CD4-positive, alpha-beta memory T cell (primary cell): ENCODE data around the gene ATP8A2. TPM values are rescaled to one million over a fixed set of nuclear protein-coding genes. Genes with fewer than 3 reads are reported as not detected.
A peak's percentile ranks its signal among the peaks of the same experiment; 100 is the strongest.

Experiments used
- CTCF ChIA-PET: fragments of 350-600 bp; sonication (Branson Sonifier 250); formaldehyde crosslinking; loops from one replicate; lab custom pipeline; 2021; ENCODE audit warnings: inconsistent platforms; ENCODE audit not compliant: partially characterized antibody; lab: Charles Lee
- POLR2A ChIA-PET: fragments of 350-600 bp; sonication (Branson Sonifier 250); formaldehyde crosslinking; loops from one replicate; lab custom pipeline; 2021; ENCODE audit not compliant: partially characterized antibody; lab: Charles Lee
- DNase-seq, 5 donors: peaks; one replicate each; pipeline versions ENCODE4 v3.0.0 to v3.0.0-alpha.2; 2020 to 2022; ENCODE audit warnings: mixed read lengths in 1 of 5
- H3K27ac ChIP-seq: one replicate; pipeline ENCODE4 v1.7.0; 2013; ENCODE audit warnings: low read depth, low read length
- H3K27me3 ChIP-seq: 2 replicates; pipeline ENCODE4 v1.7.0; 2013; ENCODE audit warnings: mild to moderate bottlenecking, low read length, moderate library complexity; ENCODE audit not compliant: insufficient read depth
- H3K36me3 ChIP-seq: 2 replicates; pipeline ENCODE4 v1.7.0; 2013; ENCODE audit warnings: mild to moderate bottlenecking, low read length, moderate library complexity; ENCODE audit not compliant: insufficient read depth
- H3K4me1 ChIP-seq: 2 replicates; pipeline ENCODE4 v1.7.0; 2013; ENCODE audit warnings: mild to moderate bottlenecking, low read length, moderate library complexity; ENCODE audit not compliant: insufficient read depth
- H3K4me3 ChIP-seq, 2 donors: one replicate each; pipeline ENCODE4 v1.7.0; 2013; ENCODE audit warnings: low read length in 2 of 2, mild to moderate bottlenecking in 1 of 2
- H3K9me3 ChIP-seq, 2 donors: one replicate each; pipeline ENCODE4 v1.7.0; 2013; ENCODE audit warnings: low read length in 2 of 2, control low read depth in 1 of 2; ENCODE audit not compliant: control insufficient read depth in 1 of 2
- H3K27ac Mint-ChIP-seq, 7 donors: one replicate each; pipeline ENCODE4 v1.8.0; 2020 to 2021; ENCODE audit warnings: mixed read lengths in 7 of 7, mild to moderate bottlenecking in 6 of 7, inconsistent platforms in 3 of 7, moderate library complexity in 3 of 7
- H3K27me3 Mint-ChIP-seq, 2 donors: one replicate each; pipeline ENCODE4 v1.8.0; 2020 to 2021; ENCODE audit warnings: mixed read lengths in 2 of 2
- H3K36me3 Mint-ChIP-seq, 2 donors: one replicate each; pipeline ENCODE4 v1.8.0; 2020 to 2021; ENCODE audit warnings: mixed read lengths in 2 of 2, inconsistent platforms in 1 of 2, mild to moderate bottlenecking in 1 of 2
- H3K4me1 Mint-ChIP-seq, 4 donors: one replicate each; pipeline ENCODE4 v1.8.0; 2020 to 2021; ENCODE audit warnings: mixed read lengths in 4 of 4, mild to moderate bottlenecking in 1 of 4
- H3K4me3 Mint-ChIP-seq, 8 donors: one replicate each; pipeline ENCODE4 v1.8.0; 2020 to 2021; ENCODE audit warnings: mixed read lengths in 8 of 8, mild to moderate bottlenecking in 7 of 8, moderate library complexity in 6 of 8, inconsistent platforms in 3 of 8
- H3K9me3 Mint-ChIP-seq, 8 donors: one replicate each; pipeline ENCODE4 v1.8.0; 2020 to 2021; ENCODE audit warnings: mixed read lengths in 8 of 8, mild to moderate bottlenecking in 5 of 8, inconsistent platforms in 3 of 8, moderate library complexity in 1 of 8
- intact Hi-C: fragments of 100-400 bp; cut with micrococcal nuclease; formaldehyde crosslinking; loops from one replicate; pipeline ENCODE4 v1.15.1; 2023
- polyA plus RNA-seq, 2 donors: library from polyadenylated mRNA; unstranded; fragments of 300-500 nt; fragmentation: Illumina TruSeq; gene quantifications; one replicate each; pipeline ENCODE4 v1.2.3, GENCODE V29; 2021
- total RNA-seq, 2 experiments: library from RNA; stranded (reverse); gene quantifications; one replicate each; pipeline ENCODE4 v1.2.3, GENCODE V29; 2021

The ATP8A2 gene
- total and polyA plus RNA-seq, 4 experiments from 2014 or later, result 0.36 to 0.93 (median 0.67) TPM

DNA sequence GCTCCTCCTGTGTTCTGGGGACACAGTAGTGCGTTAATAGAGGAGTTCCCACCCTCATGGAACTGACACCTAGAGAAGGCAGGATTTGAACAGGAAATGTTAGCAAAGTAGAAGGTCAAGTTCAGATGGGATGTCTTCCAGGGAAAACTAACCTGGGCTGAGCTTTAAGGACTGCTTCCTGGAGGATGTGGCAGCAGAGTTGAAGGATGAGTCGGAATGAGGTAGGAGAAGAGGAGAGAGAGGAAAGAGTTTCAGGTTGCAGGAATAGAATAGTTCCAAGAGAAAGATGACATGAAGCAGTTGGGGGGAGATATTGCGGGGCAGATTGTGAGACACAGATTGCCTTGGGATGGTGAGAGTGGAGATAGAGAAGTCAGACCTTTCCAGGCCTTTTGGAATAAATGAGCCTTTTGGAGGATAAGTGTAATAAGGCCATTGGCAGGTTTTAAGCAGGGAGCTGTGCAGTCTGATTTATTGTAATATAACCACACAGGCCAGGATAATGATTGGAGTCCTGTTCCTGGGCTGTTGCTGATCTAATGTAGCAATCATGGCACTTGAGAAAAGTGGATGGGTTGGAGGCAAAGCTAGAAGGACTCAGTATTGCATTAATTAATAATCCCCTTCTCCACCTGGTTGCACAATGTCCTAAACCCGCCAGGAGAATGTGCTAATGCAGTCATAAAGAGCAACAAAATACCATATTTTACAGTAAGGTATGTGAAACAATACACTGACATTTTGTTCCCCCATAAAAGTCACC, 474.6 kb downstream of the ATP8A2 start:
- intact Hi-C loops, result loop anchor here (5.0 kb wide), 3 partner anchors 41 to 206 kb away; partner anchors contain the start of gene SHISA2
- peak overlapping the region; percentile 17 to 32 for H3K4me3 ChIP-seq

DNA sequence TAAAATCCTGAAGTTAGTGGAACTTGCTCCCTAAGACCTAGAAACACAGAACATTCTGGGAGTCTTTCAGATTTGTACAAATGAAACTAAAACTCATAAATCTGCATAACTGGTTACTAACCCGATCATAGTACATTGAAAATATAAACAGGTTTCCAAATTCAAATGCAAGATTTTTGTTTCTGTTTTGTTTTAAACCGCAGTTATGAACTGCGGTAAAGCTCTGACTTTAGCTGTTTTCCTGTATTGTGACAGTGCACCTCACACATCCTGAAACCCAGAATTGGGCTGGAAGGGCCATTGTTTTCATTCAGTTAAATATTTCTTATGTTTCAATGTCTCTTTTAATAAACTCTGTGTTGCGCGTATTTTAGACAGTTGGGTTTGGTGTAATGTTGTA, 475.4 kb downstream of the ATP8A2 start:
- Mint-ChIP-seq H3K9me3 (peaks cover 0 to under 1% (median 0%) of the 10 kb centered on the region in 8 donors), H3K27me3 (peaks cover 0 to 3% of the 10 kb centered on the region in 2 donors), H3K4me3 (peak overlapping the region; percentile 49 to 85 (median 72)), H3K27ac (peak overlapping the region; percentile 74 to 91 (median 89)), H3K36me3 (no peaks in the 10 kb centered on the region), H3K4me1 (peaks cover 21 to 46% (median 32%) of the 10 kb centered on the region in 4 donors)
- no peaks in the 10 kb centered on the region for H3K36me3 ChIP-seq
- H3K4me3 ChIP-seq, result peak overlapping the region; percentile 17 to 32
- H3K4me1 ChIP-seq, result peaks cover 26% of the 10 kb centered on the region
- intact Hi-C loops, result loop anchor here (1.0 to 5.0 kb wide), 5 partner anchors 28 to 205 kb away; partner anchors contain the start of gene SHISA2
- ChIA-PET POLR2A (interaction anchor here (0.9 to 2.2 kb wide), 6 partner anchors 27 to 170 kb away, joined by 3 to 10 read pairs (median 5); no protein-coding TSS in a partner anchor), CTCF (no interaction called here)
- no peaks in the 10 kb centered on the region for H3K9me3 ChIP-seq
- peak; percentile 45 to 71 (median 55) for DNase-seq
- peak overlapping the region; percentile 28 for H3K27ac ChIP-seq
- H3K27me3 ChIP-seq, result no peaks in the 10 kb centered on the region

More for the DNA sequence above, 474.6 kb downstream of the ATP8A2 start:
- peaks cover 0 to 5% of the 10 kb centered on the region in 2 donors for H3K27me3 Mint-ChIP-seq
- ChIA-PET CTCF (no interaction called here), POLR2A (interaction anchor here (0.9 to 2.2 kb wide), 6 partner anchors 28 to 171 kb away, joined by 3 to 10 read pairs (median 5); no protein-coding TSS in a partner anchor)
- no peak for DNase-seq
- no peaks in the 10 kb centered on the region for H3K36me3 Mint-ChIP-seq
- Histone ChIP-seq H3K4me1 (peaks cover 26% of the 10 kb centered on the region), H3K27ac (peak overlapping the region; percentile 28), H3K9me3 (no peaks in the 10 kb centered on the region), H3K36me3 (no peaks in the 10 kb centered on the region), H3K27me3 (no peaks in the 10 kb centered on the region)
- H3K27ac Mint-ChIP-seq, result peak overlapping the region; percentile 28 to 90 (median 79)
- H3K9me3 Mint-ChIP-seq, result peaks cover 0 to 3% (median 0%) of the 10 kb centered on the region in 8 donors
- peaks cover 21 to 46% (median 32%) of the 10 kb centered on the region in 4 donors for H3K4me1 Mint-ChIP-seq
- peak overlapping the region; percentile 61 to 85 (median 72) for H3K4me3 Mint-ChIP-seq

DNA sequence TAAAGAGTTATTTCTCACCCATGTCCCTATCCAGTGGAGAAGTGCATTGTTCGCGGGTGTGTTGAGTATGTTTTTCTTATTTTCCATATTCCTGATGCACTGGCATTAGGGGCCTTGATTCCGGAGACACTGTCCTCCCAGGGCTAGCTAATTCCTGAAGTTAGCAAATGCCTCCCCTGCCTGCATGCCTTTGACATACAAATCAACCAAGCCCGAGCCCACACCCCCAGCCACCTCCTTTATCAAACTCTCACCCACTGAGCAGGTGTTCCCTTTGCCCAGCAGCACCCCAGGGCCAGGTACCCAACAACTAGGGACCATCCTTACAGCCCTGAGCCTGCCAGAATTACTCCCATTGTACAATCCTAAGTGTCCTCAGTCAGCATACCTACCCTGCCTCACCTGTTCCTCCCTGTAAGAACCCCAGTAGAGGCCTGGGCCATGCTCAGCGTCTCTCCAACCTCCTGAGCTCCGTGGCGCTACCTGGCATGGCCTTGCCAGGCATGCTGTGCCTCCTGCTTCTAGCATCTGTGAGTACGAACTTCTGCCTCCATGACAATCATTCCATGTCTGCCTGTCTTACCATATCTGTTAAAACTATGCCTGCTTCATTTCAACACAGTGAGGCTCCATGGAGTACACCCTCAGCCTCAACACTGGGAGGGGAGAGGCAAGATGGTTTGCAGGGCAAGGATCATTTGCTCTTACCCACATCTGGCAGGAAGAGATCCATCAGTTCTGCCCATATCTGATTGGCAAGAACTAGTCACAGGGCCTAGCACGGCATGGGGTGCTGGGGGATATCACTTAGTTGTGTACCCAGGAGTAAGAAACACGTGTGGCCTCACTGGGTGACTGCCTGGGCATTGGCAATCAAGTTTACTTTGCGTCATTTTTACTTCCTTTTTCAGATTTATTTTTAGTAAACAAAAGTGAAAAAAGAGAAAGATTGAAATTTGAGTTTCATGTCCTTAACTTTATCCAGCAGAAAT, 476.2 kb downstream of the ATP8A2 start:
- H3K4me3 ChIP-seq, result peak overlapping the region in 1 of 2 donors; percentile 17
- no peak for DNase-seq
- Mint-ChIP-seq H3K4me1 (peaks cover 21 to 46% (median 32%) of the 10 kb centered on the region in 4 donors), H3K4me3 (peak overlapping the region in 7 of 8 donors; percentile 26 to 85 (median 67)), H3K9me3 (no peaks in the 10 kb centered on the region), H3K27me3 (no peaks in the 10 kb centered on the region), H3K36me3 (no peaks in the 10 kb centered on the region), H3K27ac (peak overlapping the region; percentile 74 to 91 (median 89))
- CTCF ChIA-PET, result no interaction called here
- peak overlapping the region; percentile 28 for H3K27ac ChIP-seq
- intact Hi-C loops, result loop anchor here (1.0 to 5.0 kb wide), 5 partner anchors 27 to 204 kb away; partner anchors contain the start of gene SHISA2
- H3K36me3 ChIP-seq, result no peaks in the 10 kb centered on the region
- POLR2A ChIA-PET, result interaction anchor here (0.9 to 2.2 kb wide), 6 partner anchors 27 to 170 kb away, joined by 3 to 10 read pairs (median 5); no protein-coding TSS in a partner anchor
- peaks cover 26% of the 10 kb centered on the region for H3K4me1 ChIP-seq
- no peaks in the 10 kb centered on the region for H3K27me3 ChIP-seq
- no peaks in the 10 kb centered on the region for H3K9me3 ChIP-seq

GRCh38 chr13:25848812-25849745, 477.3 kb downstream of the ATP8A2 start:
- peaks cover 26% of the 10 kb centered on the region for H3K4me1 ChIP-seq
- no peaks in the 10 kb centered on the region for H3K36me3 ChIP-seq
- DNase-seq, result no peak
- POLR2A ChIA-PET, result interaction anchor here (2.0 kb wide), 1 partner anchor 26 kb away, joined by 6 read pairs; no protein-coding TSS in a partner anchor
- no peaks in the 10 kb centered on the region for H3K9me3 ChIP-seq
- intact Hi-C loops, result loop anchor here (5.0 kb wide), 3 partner anchors 38 to 203 kb away; partner anchors contain the start of gene SHISA2
- no peaks in the 10 kb centered on the region for H3K27me3 ChIP-seq
- Mint-ChIP-seq H3K9me3 (no peaks in the 10 kb centered on the region), H3K4me3 (peak overlapping the region in 1 of 8 donors; percentile 13), H3K36me3 (no peaks in the 10 kb centered on the region), H3K27ac (peak overlapping the region in 5 of 7 donors; percentile 51 to 92 (median 60)), H3K27me3 (no peaks in the 10 kb centered on the region), H3K4me1 (peaks cover 21 to 46% (median 32%) of the 10 kb centered on the region in 4 donors)
- CTCF ChIA-PET, result no interaction called here
- H3K4me3 ChIP-seq, result no peak overlapping the region
- H3K27ac ChIP-seq, result no peak overlapping the region

DNA sequence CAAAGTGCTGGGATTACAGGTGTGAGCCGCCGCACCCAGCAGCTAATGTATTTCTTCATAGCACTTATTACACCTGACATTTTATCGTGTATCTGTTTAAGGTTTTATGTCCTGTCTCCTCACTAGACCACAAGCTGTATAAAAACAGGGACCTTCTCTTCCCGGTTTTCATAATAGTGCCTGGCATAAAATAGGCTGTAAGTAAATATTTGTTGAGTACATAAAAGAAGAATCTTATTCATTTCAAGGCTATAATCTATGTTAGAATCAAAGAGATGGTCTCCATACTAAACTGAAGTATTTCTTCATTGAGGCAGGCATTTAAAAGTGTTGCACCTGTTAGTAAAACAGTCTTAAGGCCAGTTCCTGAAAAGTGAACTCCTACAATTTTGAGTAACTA, 486.1 kb downstream of the ATP8A2 start:
- Histone ChIP-seq H3K9me3 (no peaks in the 10 kb centered on the region), H3K27me3 (no peaks in the 10 kb centered on the region), H3K4me1 (no peaks in the 10 kb centered on the region), H3K4me3 (no peak overlapping the region), H3K36me3 (no peaks in the 10 kb centered on the region), H3K27ac (no peak overlapping the region)
- DNase-seq, result no peak
- ChIA-PET POLR2A (interaction anchor here (0.6 kb wide), 1 partner anchor 48 kb away, joined by 4 read pairs; no protein-coding TSS in a partner anchor), CTCF (interaction anchor here (1.1 kb wide), 1 partner anchor 10 kb away, joined by 3 read pairs; no protein-coding TSS in a partner anchor)
- Mint-ChIP-seq H3K36me3 (no peaks in the 10 kb centered on the region), H3K4me3 (no peak overlapping the region), H3K9me3 (no peaks in the 10 kb centered on the region), H3K4me1 (no peaks in the 10 kb centered on the region), H3K27ac (no peak overlapping the region), H3K27me3 (peaks cover 0 to 8% of the 10 kb centered on the region in 2 donors)
- intact Hi-C loops, result no loop called here

DNA sequence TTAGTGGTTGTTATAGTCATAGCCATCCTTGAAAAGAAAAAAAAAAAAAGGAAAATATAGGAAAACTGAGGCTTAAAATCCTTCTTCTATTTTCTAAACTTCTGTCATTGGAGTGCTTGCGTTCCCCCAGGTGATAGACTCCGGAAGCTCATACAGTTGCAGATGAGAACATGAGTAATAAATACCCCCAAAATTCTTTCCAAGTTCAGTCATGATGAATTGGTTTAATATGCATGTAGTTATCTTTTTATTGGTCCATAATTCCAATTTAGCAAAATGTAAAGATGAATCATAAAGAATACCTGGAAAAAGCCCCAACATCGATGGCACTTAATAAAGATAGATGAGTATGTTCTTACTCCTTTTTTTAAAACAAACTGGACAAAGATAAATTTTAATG, 487.8 kb downstream of the ATP8A2 start:
- Mint-ChIP-seq H3K4me3 (no peak overlapping the region), H3K4me1 (no peaks in the 10 kb centered on the region)
- H3K27ac ChIP-seq, result no peak overlapping the region

More for the DNA sequence above, 487.8 kb downstream of the ATP8A2 start:
- Histone ChIP-seq H3K36me3 (no peaks in the 10 kb centered on the region), H3K4me3 (no peak overlapping the region), H3K27me3 (no peaks in the 10 kb centered on the region), H3K4me1 (no peaks in the 10 kb centered on the region), H3K9me3 (no peaks in the 10 kb centered on the region)
- no peak overlapping the region for H3K27ac Mint-ChIP-seq
- DNase-seq, result no peak
- no peaks in the 10 kb centered on the region for H3K36me3 Mint-ChIP-seq
- peaks cover 0 to 8% of the 10 kb centered on the region in 2 donors for H3K27me3 Mint-ChIP-seq
- ChIA-PET POLR2A (interaction anchor here (1.2 kb wide), 1 partner anchor 15 kb away, joined by 3 read pairs; no protein-coding TSS in a partner anchor), CTCF (no interaction called here)
- intact Hi-C loops, result no loop called here
- H3K9me3 Mint-ChIP-seq, result no peaks in the 10 kb centered on the region
